Smooth muscle cell (in vitro differentiated cells): ENCODE data around the gene NUTM1. TPM values are rescaled to one million over a fixed set of nuclear protein-coding genes. Genes with fewer than 3 reads are reported as not detected.
"Not testable (repeated sequence)": the region's sequence is repeated elsewhere in the genome, so short reads cannot be mapped to it uniquely, and the experiment has no call there.

Experiments
- DNase-seq: peaks from one replicate; lab custom pipeline; 2025; ENCODE audit not compliant: unreplicated experiment; lab: John Stamatoyannopoulos, UW
- H2AFZ ChIP-seq: fragments of 200-600 bp; sonication (generic); 2 replicates; pipeline ENCODE4 v1.6.0; 2016; ENCODE audit warnings: antibody characterized with exemption, low read depth, mild to moderate bottlenecking
- H3F3A ChIP-seq: fragments of 200-600 bp; sonication (generic); 2 replicates; pipeline ENCODE4 v1.6.0; 2017; ENCODE audit warnings: antibody characterized with exemption, low read depth
- H3K27ac ChIP-seq: fragments of 200-600 bp; sonication (generic); 2 replicates; pipeline ENCODE4 v1.5.1; 2016; ENCODE audit warnings: low read depth, mild to moderate bottlenecking
- H3K27me3 ChIP-seq: fragments of 200-600 bp; sonication (generic); 2 replicates; pipeline ENCODE4 v1.6.1; 2016; ENCODE audit warnings: low read depth, mild to moderate bottlenecking
- H3K36me3 ChIP-seq: fragments of 200-600 bp; sonication (generic); 2 replicates; pipeline ENCODE4 v1.5.1; 2016; ENCODE audit warnings: low read depth
- H3K4me1 ChIP-seq: fragments of 200-600 bp; sonication (generic); 2 replicates; pipeline ENCODE4 v1.5.1; 2016; ENCODE audit warnings: low read depth
- H3K4me2 ChIP-seq: fragments of 200-600 bp; sonication (generic); 2 replicates; pipeline ENCODE4 v1.6.0; 2016; ENCODE audit warnings: mild to moderate bottlenecking
- H3K4me3 ChIP-seq: fragments of 200-600 bp; sonication (generic); 2 replicates; pipeline ENCODE4 v1.5.1; 2016; ENCODE audit warnings: mild to moderate bottlenecking
- H3K79me2 ChIP-seq: fragments of 200-600 bp; sonication (generic); 2 replicates; pipeline ENCODE4 v1.6.0; 2016; ENCODE audit warnings: low read depth, mild to moderate bottlenecking
- H3K9ac ChIP-seq: fragments of 200-600 bp; sonication (generic); 2 replicates; pipeline ENCODE4 v1.6.0; 2016; ENCODE audit warnings: low read depth
- H3K9me3 ChIP-seq: fragments of 200-600 bp; sonication (generic); replicated peaks from 2 replicates; pipeline ENCODE4 v1.5.1; 2016; ENCODE audit warnings: low read depth
- H4K20me1 ChIP-seq: fragments of 200-600 bp; sonication (generic); 2 replicates; pipeline ENCODE4 v1.6.0; 2016; ENCODE audit warnings: low read depth
- CTCF ChIP-seq: fragments of 200-600 bp; sonication (generic); IDR thresholded peaks from 2 replicates; pipeline ENCODE4 v1.5.1; 2017; ENCODE audit warnings: borderline replicate concordance, mild to moderate bottlenecking, antibody characterized with exemption; ENCODE audit not compliant: insufficient read depth, poor library complexity, severe bottlenecking
- WGBS: methylation state at CpG from one replicate; pipeline ENCODE4 v1.1.7; 2016; ENCODE audit warnings: low lambda C conversion rate; 5-methylcytosine and 5-hydroxymethylcytosine counted together
- polyA plus RNA-seq: library from polyadenylated mRNA; unstranded; fragments of >200 nt; fragmentation: Nextera tagmentation; extraction: Ambion mirVana; gene quantifications from 2 replicates; pipeline ENCODE4 v1.2.1, GENCODE V29; 2016
- total RNA-seq: library from RNA; depleted of rRNA; stranded (reverse); fragments of >200 nt; gene quantifications from 2 replicates; pipeline ENCODE4 v1.2.3, GENCODE V29; 2014

NUTM1 gene
- total and polyA plus RNA-seq, 2 experiments from 2014 or later, result not detected

- Histone ChIP-seq H3F3A (no peaks in the 10 kb centered on the region), H3K4me1 (no peaks in the 10 kb centered on the region), H3K79me2 (no peaks in the 10 kb centered on the region), H2AFZ (no peak overlapping the region), H3K36me3 (no peaks in the 10 kb centered on the region), H4K20me1 (no peaks in the 10 kb centered on the region), H3K4me2 (no peak overlapping the region), H3K9ac (no peak overlapping the region), H3K4me3 (no peak overlapping the region), H3K27me3 (no peaks in the 10 kb centered on the region), H3K9me3 (no peaks in the 10 kb centered on the region), H3K27ac (no peak overlapping the region)
- 87% methylated on average over 13 of the region's 13 CpGs for WGBS
- no peak for TF ChIP-seq CTCF
- no peak for DNase-seq
Observed at GRCh38 chr15:34347951-34348638, 5.0 kb downstream of the NUTM1 start.

GRCh38 chr15:34348735-34349300 lies 5.7 kb downstream of the NUTM1 start:
- no peak for DNase-seq
- H3K9ac ChIP-seq, result no peak overlapping the region
- H3K79me2 ChIP-seq, result no peaks in the 10 kb centered on the region
- H3K27ac ChIP-seq, result no peak overlapping the region
- no peaks in the 10 kb centered on the region for H3F3A ChIP-seq
- H4K20me1 ChIP-seq, result no peaks in the 10 kb centered on the region
- H3K4me3 ChIP-seq, result no peak overlapping the region
- 71% methylated on average over 1 of the region's 1 CpG for WGBS
- H3K36me3 ChIP-seq, result no peaks in the 10 kb centered on the region
- TF ChIP-seq CTCF, result no peak
- H3K9me3 ChIP-seq, result no peaks in the 10 kb centered on the region
- no peak overlapping the region for H2AFZ ChIP-seq
- H3K4me2 ChIP-seq, result no peak overlapping the region
- H3K4me1 ChIP-seq, result no peaks in the 10 kb centered on the region
- no peaks in the 10 kb centered on the region for H3K27me3 ChIP-seq

- Histone ChIP-seq H3K4me2 (no peak overlapping the region), H3K27ac (no peak overlapping the region), H3K4me1 (no peaks in the 10 kb centered on the region), H2AFZ (no peak overlapping the region), H3K36me3 (no peaks in the 10 kb centered on the region), H3K27me3 (no peaks in the 10 kb centered on the region), H3K9me3 (no peaks in the 10 kb centered on the region), H3F3A (no peaks in the 10 kb centered on the region), H3K79me2 (no peaks in the 10 kb centered on the region), H4K20me1 (no peaks in the 10 kb centered on the region), H3K9ac (no peak overlapping the region), H3K4me3 (no peak overlapping the region)
- TF ChIP-seq CTCF, result no peak
- 90% methylated on average over 4 of the region's 4 CpGs for WGBS
- DNase-seq, result no peak
Observed at GRCh38 chr15:34349769-34350168, 6.7 kb downstream of the NUTM1 start.

GRCh38 chr15:34352996-34353395 lies 9.9 kb downstream of the NUTM1 start:
- not testable (repeated sequence) for H3K4me2 ChIP-seq, H2AFZ ChIP-seq, H3K9ac ChIP-seq, H3K27ac ChIP-seq, H3F3A ChIP-seq, H4K20me1 ChIP-seq, H3K36me3 ChIP-seq, H3K4me1 ChIP-seq, H3K79me2 ChIP-seq, H3K9me3 ChIP-seq, H3K27me3 ChIP-seq, DNase-seq, H3K4me3 ChIP-seq
- WGBS, result 89% methylated on average over 11 of the region's 12 CpGs
